ENCODE measurements around the gene ARID1B. TPM values are rescaled to one million over a fixed set of nuclear protein-coding genes. Genes with fewer than 3 reads are reported as not detected.

The ARID1B gene
- total RNA-seq, 1 donor from 2014 or later, result 75.4 TPM

DNA sequence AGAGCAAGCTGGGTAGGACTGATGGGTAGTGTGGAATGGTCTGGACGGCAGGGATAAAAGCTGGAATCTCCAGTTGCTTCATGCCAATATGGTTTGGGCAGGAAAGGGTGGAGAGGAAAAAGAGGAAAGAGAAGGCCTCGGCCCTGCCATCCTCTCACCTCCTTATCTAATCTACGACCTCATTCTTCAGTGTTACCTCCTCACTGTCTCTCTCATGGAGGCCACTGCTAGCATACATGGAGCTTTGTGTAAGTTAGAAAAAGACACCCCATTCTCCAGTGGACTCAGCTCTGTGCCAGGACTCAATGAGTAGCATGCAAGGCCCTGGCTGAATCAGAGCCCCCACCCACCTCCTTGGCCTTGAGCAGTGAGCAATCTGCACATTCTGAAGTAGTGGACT is 6.1 kb upstream of the ARID1B start:
- Histone ChIP-seq H3K4me1 (ENCODE audit: insufficient read depth, low read length) (peaks cover 10% of the 10 kb centered on the region), H3K79me2 (ENCODE audit: insufficient read depth, low read length) (peaks cover 7% of the 10 kb centered on the region), H3K9ac (ENCODE audit: low read length) (no peak overlapping the region), H3K9me3 (ENCODE audit: insufficient read depth, low read depth, low read length) (no peaks in the 10 kb centered on the region), H3K36me3 (ENCODE audit: insufficient read depth, low read length) (no peaks in the 10 kb centered on the region), H3K27me3 (ENCODE audit: insufficient read depth, low read length) (no peaks in the 10 kb centered on the region), H4K20me1 (ENCODE audit: insufficient read depth, low read length) (no peaks in the 10 kb centered on the region), H3K4me3 (ENCODE audit: insufficient read depth, low read depth, low read length) (no peak overlapping the region), H3K4me2 (ENCODE audit: low read length) (no peak overlapping the region), H2AFZ (ENCODE audit: low read depth, low read length) (no peak overlapping the region), H3K27ac (ENCODE audit: low read depth, low read length) (no peak overlapping the region)
- FAIRE-seq (no peak), DNase-seq (ENCODE audit: low read depth) (no peak)
- Mint-ChIP-seq H3K27me3 (ENCODE audit: low read depth, unreplicated experiment) (no peaks in the 10 kb centered on the region), H3K36me3 (ENCODE audit: low read depth, unreplicated experiment) (no peaks in the 10 kb centered on the region), H3K4me1 (ENCODE audit: low read depth, unreplicated experiment) (peaks cover 25% of the 10 kb centered on the region), H3K4me3 (ENCODE audit: unreplicated experiment) (no peak overlapping the region), H3K9me3 (ENCODE audit: unreplicated experiment) (no peaks in the 10 kb centered on the region), H3K27ac (ENCODE audit: unreplicated experiment) (no peak overlapping the region)
- TF ChIP-seq EZH2 (IDR thresholded peaks at IDR 0.05; ENCODE audit: insufficient read depth, low read length), result no peak
- TF ChIP-seq, protein P1, sequence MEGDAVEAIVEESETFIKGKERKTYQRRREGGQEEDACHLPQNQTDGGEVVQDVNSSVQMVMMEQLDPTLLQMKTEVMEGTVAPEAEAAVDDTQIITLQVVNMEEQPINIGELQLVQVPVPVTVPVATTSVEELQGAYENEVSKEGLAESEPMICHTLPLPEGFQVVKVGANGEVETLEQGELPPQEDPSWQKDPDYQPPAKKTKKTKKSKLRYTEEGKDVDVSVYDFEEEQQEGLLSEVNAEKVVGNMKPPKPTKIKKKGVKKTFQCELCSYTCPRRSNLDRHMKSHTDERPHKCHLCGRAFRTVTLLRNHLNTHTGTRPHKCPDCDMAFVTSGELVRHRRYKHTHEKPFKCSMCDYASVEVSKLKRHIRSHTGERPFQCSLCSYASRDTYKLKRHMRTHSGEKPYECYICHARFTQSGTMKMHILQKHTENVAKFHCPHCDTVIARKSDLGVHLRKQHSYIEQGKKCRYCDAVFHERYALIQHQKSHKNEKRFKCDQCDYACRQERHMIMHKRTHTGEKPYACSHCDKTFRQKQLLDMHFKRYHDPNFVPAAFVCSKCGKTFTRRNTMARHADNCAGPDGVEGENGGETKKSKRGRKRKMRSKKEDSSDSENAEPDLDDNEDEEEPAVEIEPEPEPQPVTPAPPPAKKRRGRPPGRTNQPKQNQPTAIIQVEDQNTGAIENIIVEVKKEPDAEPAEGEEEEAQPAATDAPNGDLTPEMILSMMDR (IDR thresholded peaks at IDR 0.05; ENCODE audit: insufficient read depth, low read depth, low read length), result no peak

DNA sequence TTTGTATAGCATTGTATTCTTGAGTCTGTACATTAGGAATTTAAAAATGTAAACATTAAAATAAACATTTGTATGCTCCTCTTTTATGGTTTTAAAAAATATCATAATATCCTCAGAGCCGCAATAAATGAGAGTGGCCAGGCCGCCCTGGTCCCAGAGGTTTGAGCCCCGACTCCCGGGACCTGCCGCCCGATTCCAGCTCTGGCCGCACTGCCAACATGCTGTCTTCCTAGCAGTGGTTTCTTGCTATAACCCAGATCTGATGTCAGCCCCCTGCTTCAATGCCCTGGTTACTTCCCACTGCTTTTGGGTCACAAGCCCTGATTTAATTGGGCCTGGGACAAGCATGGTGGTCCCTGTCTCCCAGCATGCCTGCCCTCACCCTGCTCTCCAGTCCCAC is 5.4 kb upstream of the ARID1B start:
- Histone ChIP-seq H3K79me2 (ENCODE audit: insufficient read depth, low read length) (peaks cover 13% of the 10 kb centered on the region), H2AFZ (ENCODE audit: low read depth, low read length) (no peak overlapping the region), H4K20me1 (ENCODE audit: insufficient read depth, low read length) (no peaks in the 10 kb centered on the region), H3K4me1 (ENCODE audit: insufficient read depth, low read length) (peaks cover 16% of the 10 kb centered on the region), H3K9me3 (ENCODE audit: insufficient read depth, low read depth, low read length) (no peaks in the 10 kb centered on the region), H3K9ac (ENCODE audit: low read length) (no peak overlapping the region), H3K4me2 (ENCODE audit: low read length) (no peak overlapping the region), H3K27me3 (ENCODE audit: insufficient read depth, low read length) (no peaks in the 10 kb centered on the region), H3K27ac (ENCODE audit: low read depth, low read length) (no peak overlapping the region), H3K36me3 (ENCODE audit: insufficient read depth, low read length) (no peaks in the 10 kb centered on the region), H3K4me3 (ENCODE audit: insufficient read depth, low read depth, low read length) (no peak overlapping the region)
- TF ChIP-seq, protein P1 (IDR thresholded peaks at IDR 0.05; ENCODE audit: insufficient read depth, low read depth, low read length), result no peak
- TF ChIP-seq EZH2 (IDR thresholded peaks at IDR 0.05; ENCODE audit: insufficient read depth, low read length), result no peak
- Mint-ChIP-seq H3K36me3 (ENCODE audit: low read depth, unreplicated experiment) (no peaks in the 10 kb centered on the region), H3K27ac (ENCODE audit: unreplicated experiment) (no peak overlapping the region), H3K9me3 (ENCODE audit: unreplicated experiment) (no peaks in the 10 kb centered on the region), H3K27me3 (ENCODE audit: low read depth, unreplicated experiment) (no peaks in the 10 kb centered on the region), H3K4me1 (ENCODE audit: low read depth, unreplicated experiment) (peaks cover 26% of the 10 kb centered on the region), H3K4me3 (ENCODE audit: unreplicated experiment) (no peak overlapping the region)
- FAIRE-seq, result no peak
- DNase-seq (ENCODE audit: low read depth), result no peak

DNA sequence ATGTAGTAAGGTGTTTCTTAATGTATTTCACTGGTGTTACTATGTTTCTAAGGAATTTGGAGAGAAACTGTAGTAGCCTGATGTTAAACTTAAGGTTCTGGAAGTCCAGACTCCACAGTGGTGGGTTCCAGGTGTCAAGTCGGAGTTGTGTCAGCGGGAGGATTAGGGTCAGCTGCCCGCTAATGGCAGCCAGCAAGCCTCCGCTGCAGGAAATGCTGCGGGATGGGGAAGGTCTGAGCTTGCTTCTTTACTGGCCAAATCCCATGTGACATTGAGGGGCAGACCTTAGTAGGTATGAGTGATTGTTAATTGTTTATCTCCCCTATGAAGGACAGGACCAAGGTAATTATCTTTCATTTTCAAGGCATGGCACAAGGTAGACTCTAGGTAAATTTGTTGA is 3.7 kb upstream of the ARID1B start:
- no peak for FAIRE-seq
- no peaks in the 10 kb centered on the region for H3K27me3 Mint-ChIP-seq (ENCODE audit: low read depth, unreplicated experiment)

More for the DNA sequence above, 3.7 kb upstream of the ARID1B start:
- no peak overlapping the region for H3K4me3 Mint-ChIP-seq (ENCODE audit: unreplicated experiment)
- Histone ChIP-seq H3K4me1 (ENCODE audit: insufficient read depth, low read length) (peaks cover 16% of the 10 kb centered on the region), H3K79me2 (ENCODE audit: insufficient read depth, low read length) (peaks cover 19% of the 10 kb centered on the region), H3K27me3 (ENCODE audit: insufficient read depth, low read length) (no peaks in the 10 kb centered on the region), H3K4me3 (ENCODE audit: insufficient read depth, low read depth, low read length) (no peak overlapping the region), H4K20me1 (ENCODE audit: insufficient read depth, low read length) (no peaks in the 10 kb centered on the region), H3K4me2 (ENCODE audit: low read length) (no peak overlapping the region), H2AFZ (ENCODE audit: low read depth, low read length) (no peak overlapping the region), H3K27ac (ENCODE audit: low read depth, low read length) (no peak overlapping the region), H3K9ac (ENCODE audit: low read length) (no peak overlapping the region), H3K36me3 (ENCODE audit: insufficient read depth, low read length) (no peaks in the 10 kb centered on the region), H3K9me3 (ENCODE audit: insufficient read depth, low read depth, low read length) (no peaks in the 10 kb centered on the region)
- H3K4me1 Mint-ChIP-seq (ENCODE audit: low read depth, unreplicated experiment), result peaks cover 16% of the 10 kb centered on the region
- TF ChIP-seq EZH2 (IDR thresholded peaks at IDR 0.05; ENCODE audit: insufficient read depth, low read length), result no peak
- TF ChIP-seq, protein P1 (IDR thresholded peaks at IDR 0.05; ENCODE audit: insufficient read depth, low read depth, low read length), result no peak
- no peaks in the 10 kb centered on the region for H3K36me3 Mint-ChIP-seq (ENCODE audit: low read depth, unreplicated experiment)
- H3K27ac Mint-ChIP-seq (ENCODE audit: unreplicated experiment), result no peak overlapping the region
- DNase-seq (ENCODE audit: low read depth), result no peak
- H3K9me3 Mint-ChIP-seq (ENCODE audit: unreplicated experiment), result no peaks in the 10 kb centered on the region

Data from astrocyte (in vitro differentiated cells and primary cell).